Stimulated activated naive CD8-positive, alpha-beta T cell treated with anti-CD3 and anti-CD28 coated beads, Interleukin-15, Interleukin-2, amounts not matched to agents 100 ng/mL and 50 ng/mL, for 24 hours (primary cell): ENCODE measurements around the gene RAB31.

ENCODE experiments used
- H3K27ac Mint-ChIP-seq: one replicate; pipeline ENCODE4 v1.8.0; 2021; ENCODE audit warnings: mild to moderate bottlenecking, mixed read lengths
- H3K27me3 Mint-ChIP-seq: one replicate; pipeline ENCODE4 v1.8.0; 2021; ENCODE audit warnings: mixed read lengths
- H3K36me3 Mint-ChIP-seq: one replicate; pipeline ENCODE4 v1.8.0; 2021; ENCODE audit warnings: low read depth, mixed read lengths
- H3K4me1 Mint-ChIP-seq: one replicate; pipeline ENCODE4 v1.8.0; 2021; ENCODE audit warnings: low read depth, mixed read lengths
- H3K4me3 Mint-ChIP-seq: one replicate; pipeline ENCODE4 v1.8.0; 2021; ENCODE audit warnings: mild to moderate bottlenecking, mixed read lengths
- H3K9me3 Mint-ChIP-seq: one replicate; pipeline ENCODE4 v1.8.0; 2021; ENCODE audit warnings: mixed read lengths

RAB31 gene

GRCh38 chr18:9750112-9750511, 42.0 kb downstream of the RAB31 start:
- Mint-ChIP-seq H3K36me3 (no peaks in the 10 kb centered on the region), H3K4me1 (no peaks in the 10 kb centered on the region), H3K9me3 (no peaks in the 10 kb centered on the region), H3K27me3 (peaks cover 3% of the 10 kb centered on the region), H3K4me3 (no peak overlapping the region), H3K27ac (no peak overlapping the region)

GRCh38 chr18:9750606-9751304, 42.7 kb downstream of the RAB31 start:
- H3K36me3 Mint-ChIP-seq, result no peaks in the 10 kb centered on the region
- no peak overlapping the region for H3K4me3 Mint-ChIP-seq
- no peaks in the 10 kb centered on the region for H3K27me3 Mint-ChIP-seq
- no peaks in the 10 kb centered on the region for H3K4me1 Mint-ChIP-seq
- H3K27ac Mint-ChIP-seq, result no peak overlapping the region
- no peaks in the 10 kb centered on the region for H3K9me3 Mint-ChIP-seq

DNA sequence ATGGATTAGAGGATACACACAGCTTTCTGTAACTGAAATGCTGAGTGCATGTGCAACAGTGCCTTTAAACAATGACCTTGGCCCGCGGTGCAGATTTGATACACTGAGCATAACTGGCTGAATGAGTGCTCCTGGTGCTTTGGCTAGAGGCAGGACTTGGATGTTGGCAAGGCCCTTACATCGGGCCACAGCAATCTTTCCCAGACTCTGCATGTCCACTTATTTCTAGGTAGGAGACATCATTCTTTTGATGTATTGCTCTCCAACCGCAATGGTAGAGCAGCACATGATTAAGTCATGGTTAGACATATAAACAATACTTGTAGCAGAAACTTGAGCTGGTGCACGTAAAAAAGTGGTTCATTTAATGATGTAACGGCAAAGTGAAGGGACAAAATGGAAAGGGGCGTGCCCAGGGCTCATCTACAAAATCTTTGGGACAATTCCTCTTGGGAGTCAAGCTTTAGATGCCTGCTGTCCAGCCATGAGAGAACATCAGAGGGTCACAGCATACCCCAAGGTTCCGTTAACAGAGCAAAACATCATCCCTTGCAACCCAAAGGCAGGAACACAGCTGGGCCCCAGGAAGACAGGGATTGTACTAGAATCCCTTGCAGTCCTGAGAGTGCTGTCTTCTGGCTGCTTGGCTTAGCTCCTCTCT, 43.4 kb downstream of the RAB31 start:
- H3K4me1 Mint-ChIP-seq, result no peaks in the 10 kb centered on the region

DNA sequence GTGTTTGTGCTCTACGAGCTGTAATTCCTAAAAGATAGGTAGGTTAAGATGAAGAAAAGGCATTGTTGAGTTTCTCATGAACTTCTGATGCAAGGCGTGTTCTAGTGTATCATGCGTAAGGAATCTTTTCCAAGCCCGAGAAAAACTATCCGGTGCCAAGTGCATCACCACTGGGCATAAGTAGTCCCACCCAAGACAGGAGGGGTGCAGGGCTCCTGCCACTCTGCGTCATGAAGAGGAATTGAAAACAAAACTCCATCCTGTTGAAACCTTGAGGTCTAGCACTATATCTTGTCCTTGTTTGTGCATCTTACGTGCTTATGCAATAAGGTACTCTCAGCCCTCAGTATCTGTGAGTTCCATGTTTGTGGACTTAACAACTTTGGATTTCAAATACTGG, 45.7 kb downstream of the RAB31 start:
- peaks cover 3% of the 10 kb centered on the region for H3K4me1 Mint-ChIP-seq
- no peaks in the 10 kb centered on the region for H3K36me3 Mint-ChIP-seq
- no peaks in the 10 kb centered on the region for H3K9me3 Mint-ChIP-seq
- H3K27me3 Mint-ChIP-seq, result peaks cover 3% of the 10 kb centered on the region
- H3K4me3 Mint-ChIP-seq, result no peak overlapping the region
- H3K27ac Mint-ChIP-seq, result no peak overlapping the region

More for the DNA sequence above, 43.4 kb downstream of the RAB31 start:
- no peaks in the 10 kb centered on the region for H3K9me3 Mint-ChIP-seq
- H3K27me3 Mint-ChIP-seq, result no peaks in the 10 kb centered on the region
- H3K27ac Mint-ChIP-seq, result no peak overlapping the region
- no peaks in the 10 kb centered on the region for H3K36me3 Mint-ChIP-seq
- H3K4me3 Mint-ChIP-seq, result no peak overlapping the region

- Mint-ChIP-seq H3K36me3 (no peaks in the 10 kb centered on the region), H3K27me3 (peaks cover 4% of the 10 kb centered on the region), H3K4me1 (peaks cover 5% of the 10 kb centered on the region), H3K27ac (no peak overlapping the region), H3K9me3 (no peaks in the 10 kb centered on the region), H3K4me3 (no peak overlapping the region)
These were observed 47.0 kb downstream of the RAB31 start for GRCh38 chr18:9755110-9755509.

GRCh38 chr18:9755615-9756014, 47.5 kb downstream of the RAB31 start:
- Mint-ChIP-seq H3K4me3 (no peak overlapping the region), H3K27ac (no peak overlapping the region), H3K9me3 (no peaks in the 10 kb centered on the region), H3K4me1 (peaks cover 5% of the 10 kb centered on the region), H3K36me3 (no peaks in the 10 kb centered on the region), H3K27me3 (peaks cover 4% of the 10 kb centered on the region)

GRCh38 chr18:9756271-9756932, 48.3 kb downstream of the RAB31 start:
- Mint-ChIP-seq H3K4me3 (no peak overlapping the region), H3K27me3 (peaks cover 4% of the 10 kb centered on the region), H3K27ac (no peak overlapping the region), H3K4me1 (peaks cover 5% of the 10 kb centered on the region), H3K9me3 (no peaks in the 10 kb centered on the region), H3K36me3 (no peaks in the 10 kb centered on the region)

DNA sequence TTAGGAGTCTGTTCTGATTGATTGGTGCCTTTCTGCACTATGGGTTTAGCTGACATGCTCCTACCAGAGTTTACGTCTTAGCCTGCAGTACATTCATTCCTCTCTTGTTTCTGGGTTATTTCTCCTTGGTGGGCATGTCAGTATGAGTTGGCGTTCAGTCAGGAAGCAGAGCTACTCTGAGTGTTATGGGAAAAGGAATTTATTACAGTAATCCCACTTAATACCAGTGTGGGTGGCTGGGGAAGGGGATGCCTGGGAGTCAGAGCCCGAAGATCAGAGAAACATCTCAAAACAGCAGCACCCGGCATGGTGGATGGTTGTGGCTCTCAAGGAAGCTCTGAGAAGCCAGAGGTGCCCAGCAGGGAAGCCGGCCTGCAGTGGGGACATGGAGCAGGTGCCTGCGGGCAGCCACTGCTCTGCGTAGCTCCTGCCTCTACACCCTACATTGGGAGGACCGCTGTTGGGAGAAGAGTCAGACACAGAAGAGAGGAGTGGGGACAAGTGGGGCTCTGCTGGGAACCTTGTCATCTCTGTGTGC, 48.9 kb downstream of the RAB31 start:
- peaks cover 5% of the 10 kb centered on the region for H3K4me1 Mint-ChIP-seq
- H3K9me3 Mint-ChIP-seq, result no peaks in the 10 kb centered on the region
- H3K27ac Mint-ChIP-seq, result no peak overlapping the region
- no peak overlapping the region for H3K4me3 Mint-ChIP-seq
- no peaks in the 10 kb centered on the region for H3K36me3 Mint-ChIP-seq
- H3K27me3 Mint-ChIP-seq, result peaks cover 4% of the 10 kb centered on the region

GRCh38 chr18:9757827-9758621, 49.9 kb downstream of the RAB31 start:
- H3K36me3 Mint-ChIP-seq, result no peaks in the 10 kb centered on the region
- H3K9me3 Mint-ChIP-seq, result no peaks in the 10 kb centered on the region
- no peak overlapping the region for H3K27ac Mint-ChIP-seq
- peaks cover 5% of the 10 kb centered on the region for H3K4me1 Mint-ChIP-seq
- H3K4me3 Mint-ChIP-seq, result no peak overlapping the region
- peaks cover 4% of the 10 kb centered on the region for H3K27me3 Mint-ChIP-seq

DNA sequence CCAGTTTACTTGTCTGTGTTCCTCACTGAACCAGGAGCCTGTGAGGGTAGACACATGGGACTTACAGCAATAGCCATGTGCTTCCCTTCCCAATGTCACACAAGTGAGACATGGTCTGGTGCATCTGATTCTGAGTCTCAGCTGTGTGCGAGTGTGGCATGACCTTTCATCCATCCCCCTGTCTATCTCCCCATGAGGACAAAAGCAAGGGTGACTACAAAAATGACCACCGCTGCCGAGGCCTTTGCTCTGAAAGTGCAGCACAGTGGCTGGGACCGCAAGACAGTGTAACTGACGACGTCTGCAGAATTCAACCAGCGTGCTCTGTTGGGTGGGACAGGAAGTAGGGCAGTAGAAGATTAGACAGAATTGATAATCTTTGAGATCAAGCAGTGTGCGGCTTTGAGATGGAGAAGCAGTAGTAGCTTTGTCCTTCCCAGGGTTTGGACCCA, 50.5 kb downstream of the RAB31 start:
- H3K4me1 Mint-ChIP-seq, result peaks cover 5% of the 10 kb centered on the region

GRCh38 chr18:9760641-9761040, 52.5 kb downstream of the RAB31 start:
- Mint-ChIP-seq H3K36me3 (no peaks in the 10 kb centered on the region), H3K27ac (no peak overlapping the region), H3K27me3 (peaks cover 4% of the 10 kb centered on the region), H3K9me3 (no peaks in the 10 kb centered on the region), H3K4me1 (peaks cover 5% of the 10 kb centered on the region), H3K4me3 (no peak overlapping the region)

More for the DNA sequence above, 50.5 kb downstream of the RAB31 start:
- Mint-ChIP-seq H3K27ac (no peak overlapping the region), H3K9me3 (no peaks in the 10 kb centered on the region), H3K36me3 (no peaks in the 10 kb centered on the region), H3K27me3 (peaks cover 4% of the 10 kb centered on the region), H3K4me3 (no peak overlapping the region)

DNA sequence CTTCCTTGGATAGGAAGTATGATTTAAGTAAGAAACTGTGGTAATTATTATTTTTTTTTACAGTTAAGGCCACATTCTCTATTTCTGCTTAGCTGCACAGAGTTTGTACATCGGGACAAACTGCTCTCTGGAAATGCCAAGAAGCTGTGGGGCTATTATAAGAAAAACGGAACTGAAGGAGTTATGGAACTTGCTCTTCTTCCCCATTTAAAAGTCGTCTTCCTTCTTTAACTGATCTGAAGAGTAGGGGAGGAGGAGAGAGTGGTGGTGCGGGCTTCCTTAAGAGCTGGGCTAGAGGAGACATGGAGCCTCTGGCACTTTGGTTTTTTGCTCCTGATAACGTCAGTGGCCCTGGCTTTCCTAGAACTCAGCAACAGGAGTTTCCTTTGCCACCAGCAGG, 54.4 kb downstream of the RAB31 start:
- Mint-ChIP-seq H3K4me1 (peaks cover 5% of the 10 kb centered on the region), H3K36me3 (no peaks in the 10 kb centered on the region), H3K27ac (no peak overlapping the region), H3K9me3 (no peaks in the 10 kb centered on the region), H3K4me3 (no peak overlapping the region), H3K27me3 (peaks cover 4% of the 10 kb centered on the region)

DNA sequence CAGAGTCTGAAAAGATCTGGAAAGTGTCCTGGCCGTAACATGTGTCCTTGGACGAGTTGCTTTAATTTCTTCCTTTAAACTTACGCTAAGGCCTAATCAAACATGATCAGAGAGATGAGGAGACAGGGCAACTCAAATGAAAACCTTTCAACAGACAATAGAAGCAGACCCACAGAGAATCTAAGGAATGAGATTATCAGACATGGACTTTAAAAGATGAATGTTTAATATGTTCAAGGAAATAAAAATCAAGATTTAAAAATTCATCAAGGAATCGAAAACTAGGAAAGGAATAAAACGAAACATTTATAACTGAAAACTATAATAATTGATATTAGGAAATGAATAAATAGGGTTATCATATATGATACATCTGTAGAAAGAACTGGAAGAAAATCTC, 55.1 kb downstream of the RAB31 start:
- H3K27me3 Mint-ChIP-seq, result peaks cover 4% of the 10 kb centered on the region
- H3K36me3 Mint-ChIP-seq, result no peaks in the 10 kb centered on the region
- no peaks in the 10 kb centered on the region for H3K9me3 Mint-ChIP-seq
- H3K4me1 Mint-ChIP-seq, result peaks cover 5% of the 10 kb centered on the region
- H3K27ac Mint-ChIP-seq, result no peak overlapping the region
- no peak overlapping the region for H3K4me3 Mint-ChIP-seq

DNA sequence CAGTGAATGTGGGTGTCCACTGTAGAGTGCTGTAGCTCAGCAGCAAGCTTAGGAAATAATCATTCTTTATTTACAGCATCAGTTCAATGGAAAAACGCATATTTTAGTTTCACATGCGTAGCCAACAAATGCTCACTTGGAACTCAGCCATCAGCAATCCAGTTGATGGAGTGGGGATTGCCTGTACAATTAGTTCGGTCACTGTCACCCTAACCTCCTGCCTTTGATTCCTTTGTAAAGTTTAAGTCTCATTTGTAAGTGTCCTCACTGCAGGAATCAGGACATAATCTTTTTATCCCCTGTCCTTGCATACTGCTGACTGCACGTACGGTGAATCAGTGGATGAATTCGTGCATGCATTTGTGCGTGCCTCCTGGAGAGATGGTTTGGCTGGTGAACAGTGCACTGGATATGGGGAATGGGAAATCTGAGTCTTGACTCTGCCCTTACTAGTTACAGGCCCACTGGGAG, 55.9 kb downstream of the RAB31 start:
- Mint-ChIP-seq H3K9me3 (no peaks in the 10 kb centered on the region), H3K36me3 (no peaks in the 10 kb centered on the region), H3K4me1 (no peaks in the 10 kb centered on the region), H3K27ac (no peak overlapping the region), H3K4me3 (no peak overlapping the region), H3K27me3 (no peaks in the 10 kb centered on the region)
